Brain microvascular endothelial cell (primary cell): Measurements from ENCODE around the gene NUDT7.
A peak's percentile ranks its signal among the peaks of the same experiment; 100 is the strongest.

Source experiments
- DNase-seq: peaks from one replicate; pipeline ENCODE4 v3.0.0-alpha.2; 2020
- H3K27ac ChIP-seq: fragments of 250-450 bp; sonication (Bioruptor Pico); 2 replicates; pipeline ENCODE4 v1.5.1; 2020; ENCODE audit warnings: mild to moderate bottlenecking, moderate library complexity
- H3K27me3 ChIP-seq: fragments of 250-450 bp; sonication (Bioruptor Pico); replicated peaks from 2 replicates; pipeline ENCODE4 v1.5.1; 2020; ENCODE audit warnings: mild to moderate bottlenecking
- H3K36me3 ChIP-seq: fragments of 250-450 bp; sonication (Bioruptor Pico); replicated peaks from 2 replicates; pipeline ENCODE4 v1.5.1; 2020; ENCODE audit warnings: mild to moderate bottlenecking
- H3K4me3 ChIP-seq: 2 replicates; pipeline ENCODE4 v1.5.1; 2011; ENCODE audit warnings: low read depth, mild to moderate bottlenecking, control low read depth, low read length, moderate library complexity
- in situ Hi-C: cut with HindIII; loops from 2 replicates; pipeline ENCODE4 v1.10.0; 2017; ENCODE audit warnings: low sequenced_read_pairs, low pct_ligation_motif_present
- TF ChIP-seq, protein P1 (sequence below): IDR thresholded peaks from 2 replicates; pipeline ENCODE4 v1.5.1; 2011; ENCODE audit warnings: low read depth, mild to moderate bottlenecking, moderate library complexity, low read length, control low read depth, inconsistent platforms; ENCODE audit errors: missing control alignments

The NUDT7 gene

DNA sequence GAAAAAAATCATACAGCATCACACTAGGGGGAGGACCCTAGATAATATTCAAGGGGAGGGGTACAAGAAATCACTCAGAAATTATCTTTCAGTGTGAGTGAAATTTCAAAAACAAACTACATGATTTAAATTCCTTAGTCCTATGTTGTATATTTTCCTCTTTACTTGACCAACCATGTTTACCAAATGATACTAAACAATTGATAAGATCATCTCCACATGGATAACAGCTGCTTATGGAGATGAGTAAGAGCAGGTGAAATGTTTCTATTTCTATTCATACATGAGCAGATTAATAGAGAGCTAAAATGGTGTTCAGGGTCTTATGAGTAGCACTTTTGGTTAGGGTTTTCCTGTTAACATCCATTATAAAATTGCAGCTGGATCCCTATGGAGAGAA, 58.8 kb downstream of the NUDT7 start:
- in situ Hi-C loops, result no loop called here
- TF ChIP-seq, protein P1, sequence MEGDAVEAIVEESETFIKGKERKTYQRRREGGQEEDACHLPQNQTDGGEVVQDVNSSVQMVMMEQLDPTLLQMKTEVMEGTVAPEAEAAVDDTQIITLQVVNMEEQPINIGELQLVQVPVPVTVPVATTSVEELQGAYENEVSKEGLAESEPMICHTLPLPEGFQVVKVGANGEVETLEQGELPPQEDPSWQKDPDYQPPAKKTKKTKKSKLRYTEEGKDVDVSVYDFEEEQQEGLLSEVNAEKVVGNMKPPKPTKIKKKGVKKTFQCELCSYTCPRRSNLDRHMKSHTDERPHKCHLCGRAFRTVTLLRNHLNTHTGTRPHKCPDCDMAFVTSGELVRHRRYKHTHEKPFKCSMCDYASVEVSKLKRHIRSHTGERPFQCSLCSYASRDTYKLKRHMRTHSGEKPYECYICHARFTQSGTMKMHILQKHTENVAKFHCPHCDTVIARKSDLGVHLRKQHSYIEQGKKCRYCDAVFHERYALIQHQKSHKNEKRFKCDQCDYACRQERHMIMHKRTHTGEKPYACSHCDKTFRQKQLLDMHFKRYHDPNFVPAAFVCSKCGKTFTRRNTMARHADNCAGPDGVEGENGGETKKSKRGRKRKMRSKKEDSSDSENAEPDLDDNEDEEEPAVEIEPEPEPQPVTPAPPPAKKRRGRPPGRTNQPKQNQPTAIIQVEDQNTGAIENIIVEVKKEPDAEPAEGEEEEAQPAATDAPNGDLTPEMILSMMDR, result no peak

GRCh38 chr16:77782694-77783093, 60.4 kb downstream of the NUDT7 start:
- Histone ChIP-seq H3K27me3 (no peaks in the 10 kb centered on the region), H3K27ac (no peak overlapping the region), H3K36me3 (no peaks in the 10 kb centered on the region), H3K4me3 (no peak overlapping the region)
- in situ Hi-C loops, result no loop called here
- no peak for DNase-seq
- TF ChIP-seq, protein P1, result peak; percentile 60

More for the DNA sequence above, 58.8 kb downstream of the NUDT7 start:
- Histone ChIP-seq H3K4me3 (no peak overlapping the region), H3K27me3 (no peaks in the 10 kb centered on the region), H3K27ac (no peak overlapping the region), H3K36me3 (no peaks in the 10 kb centered on the region)
- DNase-seq, result no peak

- TF ChIP-seq, protein P1, result peak; percentile 34
- no peak overlapping the region for H3K27ac ChIP-seq
- peaks cover 10% of the 10 kb centered on the region for H3K27me3 ChIP-seq
- no peak for DNase-seq
- in situ Hi-C loops, result no loop called here
- H3K4me3 ChIP-seq, result no peak overlapping the region
- no peaks in the 10 kb centered on the region for H3K36me3 ChIP-seq
Measured at GRCh38 chr16:77784441-77785372, 62.4 kb downstream of the NUDT7 start.

- no peak for DNase-seq
- no peak overlapping the region for H3K27ac ChIP-seq
- TF ChIP-seq, protein P1, result no peak
- H3K36me3 ChIP-seq, result no peaks in the 10 kb centered on the region
- H3K4me3 ChIP-seq, result no peak overlapping the region
- H3K27me3 ChIP-seq, result peaks cover 16% of the 10 kb centered on the region
- in situ Hi-C loops, result no loop called here
Measured at GRCh38 chr16:77785373-77785764, 63.1 kb downstream of the NUDT7 start.

DNA sequence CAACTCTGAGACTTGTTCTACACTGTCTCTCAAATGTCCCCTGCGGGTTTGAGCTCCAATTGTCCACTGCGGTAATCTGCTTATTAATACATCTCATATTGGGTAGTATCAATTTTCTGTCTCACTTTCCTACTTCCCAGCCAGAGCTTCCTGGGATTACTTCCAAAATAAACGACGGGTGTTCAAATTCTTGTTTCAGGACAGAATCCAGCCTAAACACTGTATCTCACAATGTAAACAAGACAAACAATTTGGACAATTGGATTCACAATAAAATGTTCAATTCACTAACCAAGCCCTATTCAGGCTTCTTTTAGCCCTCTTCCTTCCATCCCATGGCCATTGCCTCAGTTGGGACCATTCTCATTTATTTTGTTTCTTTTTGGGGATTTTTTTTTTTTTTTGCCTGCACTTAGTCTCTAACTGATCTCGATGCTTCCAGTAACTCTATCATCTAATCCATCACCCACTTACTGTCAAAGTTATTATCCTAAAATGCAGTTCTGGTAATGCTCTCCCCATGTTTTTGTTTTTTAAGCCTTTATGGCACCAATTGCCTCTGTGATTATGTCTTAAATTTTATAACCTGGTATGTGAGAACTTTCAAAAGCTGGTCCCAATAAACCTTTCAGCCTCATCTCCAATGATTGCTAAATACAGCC, 64.0 kb downstream of the NUDT7 start:
- Histone ChIP-seq H3K36me3 (no peaks in the 10 kb centered on the region), H3K27me3 (peaks cover 16% of the 10 kb centered on the region), H3K4me3 (no peak overlapping the region), H3K27ac (no peak overlapping the region)
- in situ Hi-C loops, result no loop called here
- TF ChIP-seq, protein P1, result no peak
- DNase-seq, result no peak
